GM18867 (cell line): ENCODE data around the gene AQP12B.
"Not testable (repeated sequence)": the region's sequence is repeated elsewhere in the genome, so short reads cannot be mapped to it uniquely, and the experiment has no call there.

Experiments
- ATAC-seq: cut with Tn5 transposase; IDR thresholded peaks from one replicate; pipeline ENCODE4 v1.9.1; 2021; ENCODE audit warnings: mild to moderate bottlenecking, moderate library complexity; ENCODE audit not compliant: unreplicated experiment

AQP12B gene

GRCh38 chr2:240682431-240683224 is at the start of gene AQP12B:
TSS of gene AQP12B (minus strand) at chr2:240682885. CDS start at chr2:240682837, 48 bp downstream.
- not testable (repeated sequence) for ATAC-seq

GRCh38 chr2:240732184-240732583 is 49.5 kb upstream of the AQP12B start:
- ATAC-seq: no peak

- no peak for ATAC-seq
Observed at GRCh38 chr2:240731178-240731545, 48.5 kb upstream of the AQP12B start.

GRCh38 chr2:240730501-240731177 is 48.0 kb upstream of the AQP12B start:
- no peak for ATAC-seq

GRCh38 chr2:240728827-240729226 is 46.1 kb upstream of the AQP12B start:
- no peak for ATAC-seq

- no peak for ATAC-seq
Observed at GRCh38 chr2:240728361-240728760, 45.7 kb upstream of the AQP12B start.

- ATAC-seq: no peak
Observed at GRCh38 chr2:240727913-240728312, 45.2 kb upstream of the AQP12B start.

GRCh38 chr2:240727439-240727838 is 44.8 kb upstream of the AQP12B start:
- ATAC-seq: no peak

GRCh38 chr2:240726876-240727275 is 44.2 kb upstream of the AQP12B start:
- no peak for ATAC-seq

GRCh38 chr2:240725671-240726070 is 43.0 kb upstream of the AQP12B start:
- ATAC-seq: no peak

- ATAC-seq: no peak
Observed at GRCh38 chr2:240725266-240725665, 42.6 kb upstream of the AQP12B start.

- no peak for ATAC-seq
Observed at GRCh38 chr2:240724431-240724830, 41.7 kb upstream of the AQP12B start.

GRCh38 chr2:240723851-240724250 is 41.2 kb upstream of the AQP12B start:
- no peak for ATAC-seq

GRCh38 chr2:240722796-240723735 is 40.4 kb upstream of the AQP12B start:
- ATAC-seq: no peak

- no peak for ATAC-seq
Observed at GRCh38 chr2:240722376-240722775, 39.7 kb upstream of the AQP12B start.

- ATAC-seq: no peak
Observed at GRCh38 chr2:240721596-240722180, 39.0 kb upstream of the AQP12B start.

- ATAC-seq: no peak
Observed at GRCh38 chr2:240720686-240721595, 38.3 kb upstream of the AQP12B start.

- no peak for ATAC-seq
Observed at GRCh38 chr2:240719676-240720545, 37.2 kb upstream of the AQP12B start.
